Right lobe of liver (tissue), 4 donors: ENCODE results near the gene PAPOLG.

Experiments
- POLR2A ChIP-seq: fragments of 450-650 bp; IDR thresholded peaks from one replicate; pipeline ENCODE4 v1.6.1; 2017; ENCODE audit warnings: antibody characterized with exemption, mild to moderate bottlenecking
- TF ChIP-seq, protein P1 (sequence below), 4 donors: fragments of 200-600 bp in 3 of 4; fragments of 450-650 bp in 1 of 4; IDR thresholded peaks; one replicate each; pipeline versions ENCODE4 v1.5.1 to v1.8.0; 2016 to 2022; ENCODE audit warnings: antibody characterized with exemption in 4 of 4, mild to moderate bottlenecking in 2 of 4
- donor health status: DM: no; HTN: no; CAD: no.
- donor health status: DM: no; HTN: no; CAD: no.
- donor health status: DM: no; HTN: yes; CAD: no.

DNA sequence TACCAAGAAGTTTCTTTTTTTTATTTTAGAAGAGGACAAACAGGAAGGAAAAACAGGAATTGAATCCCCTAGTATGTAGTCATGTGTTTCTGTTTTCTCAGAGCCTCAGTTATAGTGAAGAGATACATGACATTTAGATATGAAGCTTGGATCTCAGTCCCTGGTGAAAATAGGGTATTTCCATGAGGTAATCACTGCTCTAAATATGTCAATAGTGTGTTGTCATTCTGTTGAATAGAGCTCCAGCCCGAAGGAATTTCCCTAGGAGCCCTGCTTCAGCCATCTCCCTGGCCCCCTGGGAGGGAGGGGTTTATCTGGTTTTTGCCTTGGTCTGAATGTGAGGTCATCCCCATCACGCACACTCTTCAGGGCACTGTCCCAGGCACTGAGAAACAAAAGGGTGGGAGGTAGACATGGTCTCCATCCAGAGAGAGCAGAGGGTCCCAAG is 78.2 kb downstream of the PAPOLG start:
- TF ChIP-seq, protein P1, sequence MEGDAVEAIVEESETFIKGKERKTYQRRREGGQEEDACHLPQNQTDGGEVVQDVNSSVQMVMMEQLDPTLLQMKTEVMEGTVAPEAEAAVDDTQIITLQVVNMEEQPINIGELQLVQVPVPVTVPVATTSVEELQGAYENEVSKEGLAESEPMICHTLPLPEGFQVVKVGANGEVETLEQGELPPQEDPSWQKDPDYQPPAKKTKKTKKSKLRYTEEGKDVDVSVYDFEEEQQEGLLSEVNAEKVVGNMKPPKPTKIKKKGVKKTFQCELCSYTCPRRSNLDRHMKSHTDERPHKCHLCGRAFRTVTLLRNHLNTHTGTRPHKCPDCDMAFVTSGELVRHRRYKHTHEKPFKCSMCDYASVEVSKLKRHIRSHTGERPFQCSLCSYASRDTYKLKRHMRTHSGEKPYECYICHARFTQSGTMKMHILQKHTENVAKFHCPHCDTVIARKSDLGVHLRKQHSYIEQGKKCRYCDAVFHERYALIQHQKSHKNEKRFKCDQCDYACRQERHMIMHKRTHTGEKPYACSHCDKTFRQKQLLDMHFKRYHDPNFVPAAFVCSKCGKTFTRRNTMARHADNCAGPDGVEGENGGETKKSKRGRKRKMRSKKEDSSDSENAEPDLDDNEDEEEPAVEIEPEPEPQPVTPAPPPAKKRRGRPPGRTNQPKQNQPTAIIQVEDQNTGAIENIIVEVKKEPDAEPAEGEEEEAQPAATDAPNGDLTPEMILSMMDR (IDR thresholded peaks at IDR 0.05): no peak
- TF ChIP-seq POLR2A: no peak
